NCI-H526 treated with DMSO at 0.1 percent for 48 hours (cell line): ENCODE measurements around the gene ANKRD13B.
"Not testable (repeated sequence)": the region's sequence is repeated elsewhere in the genome, so short reads cannot be mapped to it uniquely, and the experiment has no call there.

Experiments used
- DNase-seq: peaks from one replicate; lab custom pipeline; 2025; lab: John Stamatoyannopoulos, UW

ANKRD13B gene

DNA sequence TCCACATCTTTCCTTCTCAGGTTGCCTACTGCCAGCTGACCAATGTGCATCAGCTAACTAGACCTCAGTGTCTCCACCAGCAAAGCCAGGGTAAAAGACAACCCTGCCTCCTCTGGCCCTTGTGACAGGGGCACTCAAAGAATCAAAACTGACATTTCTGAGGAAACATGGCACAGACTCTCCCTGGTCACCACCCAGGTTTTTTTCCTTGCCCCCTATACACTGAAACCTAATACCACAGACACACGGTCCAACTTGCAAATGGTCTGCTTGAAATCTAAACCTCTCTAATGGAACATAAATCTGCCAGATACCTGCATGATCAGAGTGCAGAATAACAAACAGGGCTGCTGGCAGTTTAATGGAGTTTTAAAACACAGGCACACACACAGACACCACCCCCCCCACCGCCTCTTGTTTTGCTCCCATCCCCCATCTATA lies 49.3 kb downstream of the ANKRD13B start:
- DNase-seq: peak; percentile 83

DNA sequence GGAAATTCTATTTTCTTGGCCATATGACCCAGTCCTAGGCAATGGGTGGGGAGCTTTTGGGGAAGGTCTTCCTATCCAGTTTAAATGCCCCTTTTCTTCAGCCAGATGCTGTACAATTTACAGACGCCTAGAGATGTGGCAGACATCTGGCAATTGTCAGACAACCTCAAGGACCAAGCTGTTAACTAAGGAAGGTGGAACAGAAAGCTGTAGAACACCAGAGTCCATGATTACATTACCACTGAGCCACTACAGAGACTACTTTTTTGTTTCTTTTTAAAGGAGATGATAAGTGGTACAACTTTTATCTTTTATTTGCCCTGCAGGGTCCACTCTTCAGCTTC lies 50.9 kb downstream of the ANKRD13B start:
- DNase-seq: no peak

DNA sequence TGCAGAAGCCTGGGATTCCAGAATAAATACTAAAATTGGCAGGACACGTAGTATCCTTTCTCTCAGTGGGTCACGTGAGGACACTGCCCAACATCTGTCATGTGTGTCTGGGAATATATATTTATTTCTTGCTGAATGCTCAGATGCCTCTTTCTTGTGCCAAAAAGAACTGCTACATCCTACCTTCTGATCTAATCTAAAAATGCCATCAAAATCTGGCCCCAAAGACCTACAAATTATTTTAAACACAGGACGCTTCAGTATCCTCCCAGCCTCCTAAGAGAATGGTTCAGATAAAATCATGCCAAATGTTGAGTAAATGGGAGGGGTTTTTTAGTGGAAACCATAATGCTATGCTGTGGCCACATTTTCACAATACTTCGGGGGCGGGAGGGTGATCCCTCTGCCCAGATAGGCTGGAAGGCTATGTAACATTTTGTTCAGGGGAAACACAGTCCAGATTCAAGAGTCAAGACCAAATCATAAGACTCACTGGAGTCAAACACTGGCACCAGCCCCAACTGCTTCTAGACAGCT lies 52.7 kb downstream of the ANKRD13B start:
- DNase-seq: no peak

DNA sequence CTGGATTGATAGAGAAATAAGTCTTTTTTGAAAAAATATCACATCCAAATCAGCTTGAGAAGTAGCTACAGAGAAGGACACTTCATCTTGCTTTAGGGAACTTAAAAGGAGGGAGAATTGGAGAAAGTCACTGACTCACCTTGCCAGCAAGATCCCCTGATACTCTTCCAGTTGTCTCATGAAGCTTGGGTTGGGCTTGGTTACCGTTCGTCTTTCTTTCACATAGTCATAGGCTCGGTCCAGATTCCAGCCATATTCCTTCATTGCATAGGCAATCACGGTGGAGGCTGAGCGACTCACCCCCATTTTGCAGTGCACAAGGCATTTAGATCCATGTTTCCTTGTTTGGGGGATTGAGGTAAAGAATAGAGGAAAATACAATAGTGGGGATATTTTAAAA lies 55.1 kb downstream of the ANKRD13B start:
- no peak for DNase-seq

DNA sequence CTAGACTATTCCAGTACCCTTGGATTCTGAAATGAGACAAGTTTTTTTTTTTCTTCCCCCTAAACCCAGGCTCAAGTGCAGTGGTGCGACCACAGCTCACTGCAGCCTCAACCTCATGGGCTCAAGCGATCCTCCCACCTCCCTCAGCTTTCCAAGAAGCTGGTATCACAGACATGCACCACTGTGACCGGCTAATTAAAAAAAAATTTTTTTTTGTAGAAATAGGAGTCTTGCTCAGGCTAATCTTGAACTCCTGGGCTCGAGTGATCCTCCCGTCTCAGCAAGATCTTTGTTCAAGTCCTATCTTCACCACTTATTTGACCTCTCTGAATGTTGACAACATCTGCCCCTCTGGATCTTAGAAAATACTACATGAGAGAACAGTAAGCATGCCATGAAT lies 56.4 kb downstream of the ANKRD13B start:
- no peak for DNase-seq

DNA sequence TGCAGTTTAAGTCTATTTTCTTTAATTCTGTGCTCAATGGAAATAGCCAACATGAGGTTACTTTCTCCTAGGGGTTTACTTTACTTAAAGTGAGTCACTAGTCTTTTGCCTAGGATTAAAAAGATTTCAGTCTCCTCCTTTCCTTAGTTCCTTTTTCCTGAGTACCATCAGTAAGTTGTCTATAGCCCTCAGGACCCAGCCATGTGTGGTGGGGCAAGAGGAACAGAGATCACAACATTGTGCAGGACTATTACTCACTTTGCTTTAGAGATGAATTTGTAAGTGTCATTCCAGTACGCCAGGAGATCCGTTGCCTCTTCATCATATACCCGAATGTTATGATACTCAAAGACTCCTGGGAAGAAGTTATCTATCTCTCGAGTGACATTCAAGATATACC lies 57.5 kb downstream of the ANKRD13B start:
- no peak for DNase-seq

DNA sequence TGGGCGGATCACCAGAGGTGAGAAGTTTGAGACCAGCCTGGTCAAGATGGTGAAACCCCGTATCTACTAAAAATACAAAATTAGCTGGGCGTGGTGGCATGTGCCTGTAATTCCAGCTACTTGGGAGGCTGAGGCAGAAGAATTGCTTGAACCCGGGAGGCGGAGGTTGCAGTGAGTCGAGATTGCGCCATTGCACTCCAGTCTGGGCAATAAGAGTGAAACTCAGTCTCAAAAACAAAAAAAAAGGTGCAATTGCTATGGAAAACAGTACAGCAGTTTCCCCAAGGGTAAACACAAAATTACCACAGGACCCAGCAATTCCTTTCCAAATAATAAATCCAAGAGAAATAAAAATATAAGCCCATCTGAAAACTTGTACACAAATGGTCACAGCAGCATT lies 59.0 kb downstream of the ANKRD13B start:
- not testable (repeated sequence) for DNase-seq

DNA sequence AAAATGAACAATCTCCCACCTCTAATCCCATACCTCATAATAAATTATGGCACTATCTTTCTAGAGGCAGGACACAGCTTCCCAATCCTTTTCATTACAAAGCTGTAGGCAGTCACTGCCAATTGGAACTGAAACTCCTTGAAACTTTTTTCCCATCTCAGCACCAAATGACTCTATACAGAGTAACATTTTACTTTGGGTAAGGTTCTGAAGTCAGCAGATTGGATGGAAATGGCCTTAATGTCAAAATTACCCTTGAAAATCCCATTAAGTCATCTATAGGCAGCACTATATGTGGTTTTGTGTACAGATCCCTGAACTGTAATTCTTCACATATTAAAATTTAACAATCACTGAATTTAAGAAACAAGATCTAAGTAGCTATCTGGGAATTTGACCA lies 60.0 kb downstream of the ANKRD13B start:
- no peak for DNase-seq

DNA sequence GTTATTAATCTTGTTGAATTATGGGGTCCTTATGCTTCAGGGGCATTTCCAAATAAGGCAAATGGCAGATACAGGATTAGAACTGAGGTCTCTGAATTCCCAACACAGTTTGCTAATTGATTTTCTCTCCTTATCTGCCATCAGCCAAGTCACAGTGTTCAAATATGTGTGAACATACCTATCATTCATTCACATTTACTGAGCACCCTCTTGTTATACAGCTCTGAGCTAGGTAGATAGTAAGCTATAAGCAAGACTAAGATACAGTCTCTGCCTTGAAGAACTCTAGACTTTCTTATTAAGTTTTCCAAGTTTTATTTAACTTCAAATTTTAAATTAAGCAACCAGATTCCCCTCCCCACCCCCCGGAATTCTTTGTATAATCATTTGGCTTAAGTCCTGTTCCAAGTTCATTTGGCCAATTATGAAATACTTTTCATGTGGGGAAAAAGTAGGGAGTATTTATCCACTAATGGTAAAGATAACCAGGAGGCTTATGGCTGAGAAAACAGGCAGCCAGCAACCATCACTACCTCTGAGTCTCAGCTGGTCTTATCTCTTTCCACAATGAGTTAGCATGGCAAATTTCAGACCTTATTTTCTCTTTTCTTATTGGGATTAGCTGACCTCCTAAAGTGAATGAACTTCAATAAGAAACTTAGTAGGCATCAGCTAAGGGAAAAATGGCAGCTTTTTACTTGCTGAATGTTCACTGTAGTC lies 61.2 kb downstream of the ANKRD13B start:
- no peak for DNase-seq

DNA sequence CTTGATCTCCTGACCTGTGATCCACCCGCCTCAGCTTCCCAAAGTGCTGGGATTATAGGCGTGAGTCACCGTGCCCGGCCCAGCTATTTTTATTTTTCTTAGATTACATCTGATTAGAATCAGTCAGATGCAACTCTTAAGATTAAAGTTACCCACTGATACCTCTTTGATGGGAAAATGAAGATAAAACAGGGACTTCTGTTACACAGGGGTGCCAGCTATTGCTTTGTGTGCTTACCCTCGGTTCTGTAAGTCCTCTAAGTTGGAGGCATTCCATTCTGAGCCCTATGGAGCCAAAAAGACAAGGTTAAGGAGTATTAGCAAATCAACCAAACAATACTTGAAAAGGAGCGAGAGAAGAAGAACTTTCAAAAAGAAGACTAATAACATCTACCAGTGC lies 62.4 kb downstream of the ANKRD13B start:
- no peak for DNase-seq

DNA sequence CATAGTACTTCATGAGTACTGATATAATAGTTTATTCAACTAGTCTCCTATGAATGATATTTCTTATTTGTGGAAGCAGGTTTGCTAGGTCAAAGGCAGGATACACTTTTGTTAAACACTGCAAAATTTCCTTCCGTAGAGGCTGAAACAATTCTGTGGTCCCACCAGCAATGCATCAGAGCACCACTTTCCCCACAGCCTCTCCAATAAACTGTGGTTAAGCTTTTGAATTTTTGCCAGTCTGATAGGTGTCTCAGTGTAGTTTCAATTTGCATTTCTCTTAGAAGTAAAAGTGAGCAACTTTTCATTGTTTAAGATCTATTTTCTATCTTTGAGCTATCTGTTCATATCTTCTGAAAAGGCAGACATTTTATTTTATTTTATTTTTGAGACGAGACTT lies 66.2 kb downstream of the ANKRD13B start:
- DNase-seq: no peak

DNA sequence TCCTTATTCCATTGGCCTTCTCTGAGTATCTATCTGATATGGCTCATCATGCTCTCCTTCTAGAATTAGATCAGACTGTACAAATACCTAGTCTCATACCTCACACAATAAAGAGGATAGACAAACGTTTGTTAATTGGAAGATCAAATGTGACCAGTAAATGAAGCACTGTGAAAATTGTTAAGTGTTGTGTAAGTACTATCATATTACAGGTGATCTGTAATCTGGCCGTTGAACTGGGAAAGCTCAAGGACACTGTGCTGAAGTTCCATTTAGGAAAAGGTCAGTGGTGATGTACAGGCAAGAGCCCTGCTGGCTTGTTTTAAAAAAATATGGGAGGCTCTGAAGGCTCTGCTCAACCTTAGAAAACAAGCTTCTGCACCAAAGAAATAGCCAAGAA lies 68.3 kb downstream of the ANKRD13B start:
- peak; percentile 64 for DNase-seq

DNA sequence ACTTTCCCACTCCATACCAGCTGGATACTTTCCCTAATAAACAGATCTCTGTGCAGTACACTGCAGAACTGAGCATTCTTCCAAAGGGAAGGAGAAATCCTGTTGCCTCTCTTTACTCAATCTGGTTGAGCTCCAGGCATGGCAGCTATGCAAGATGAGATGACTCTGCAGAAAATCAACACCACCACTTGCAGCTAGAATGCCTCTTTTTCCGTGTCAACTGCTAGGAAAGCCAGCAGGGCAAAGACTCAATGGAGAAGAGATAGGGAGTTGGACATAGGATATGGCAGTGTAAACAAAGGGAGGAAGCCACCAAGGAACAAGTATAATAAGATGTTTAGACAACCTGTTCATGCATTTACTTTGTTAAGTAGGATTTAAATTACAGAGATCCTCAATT lies 70.2 kb downstream of the ANKRD13B start:
- peak; percentile 72 for DNase-seq
